K562 (cell line): ENCODE data around the gene TAMALIN. TPM values are rescaled to one million over a fixed set of nuclear protein-coding genes. Genes with fewer than 3 reads are reported as not detected.

ENCODE experiments used
- ATAC-seq: fragments of 200-7000 bp; cut with Tn5 transposase; 3 replicates; pipeline ENCODE4 v1.9.1; 2020; ENCODE audit warnings: moderate library complexity
- BruUV-seq: library from RNA; stranded (reverse); fragments of 400-500 nt; replicated peaks from 2 replicates; lab custom pipeline; 2021; lab: Mats Ljungman, UMichigan
- CTCF ChIA-PET: fragments of 300-600 bp; formaldehyde crosslinking; extraction: SDS; loops from one replicate; lab custom pipeline; 2021; ENCODE audit warnings: low intra/inter-chr PET ratio; lab: Yijun Ruan, JAX
- POLR2A ChIA-PET: fragments of 300-600, 350-650 bp; sonication (Branson Sonifier 250); formaldehyde crosslinking; extraction: SDS; loops from one replicate; lab custom pipeline; 2021; ENCODE audit warnings: antibody characterized with exemption, inconsistent platforms; lab: Yijun Ruan, JAX
- DNase-seq, 4 experiments: peaks; one replicate each; pipeline versions ENCODE4 v3.0.0 to v3.0.0-alpha.2; 2011 to 2018; ENCODE audit warnings: low spot score in 3 of 4, mixed read lengths in 3 of 4; ENCODE audit errors: extremely low read depth in 1 of 4
- FAIRE-seq: peaks from 2 replicates; lab custom pipeline; 2011; peaks lifted over from hg19 to GRCh38; lab: Jason Lieb, UNC
- H2AFZ ChIP-seq: 2 replicates; pipeline ENCODE4 v1.6.0; 2011; ENCODE audit warnings: low read depth, low read length, control low read depth, inconsistent platforms
- H3K27ac ChIP-seq: fragments of 200-600 bp; 3 replicates; pipeline ENCODE4 v1.8.0; 2011; ENCODE audit warnings: low read depth, mild to moderate bottlenecking, control low read depth, inconsistent platforms, low read length, moderate library complexity, mixed read lengths; ENCODE audit errors: extremely low read depth
- H3K27me3 ChIP-seq, 2 experiments: fragments of 300-600 bp in 1 of 2; 2 replicates in 1 of 2; 3 replicates in 1 of 2; pipeline versions ENCODE4 v1.6.0 to v1.8.0; 2011; ENCODE audit warnings: inconsistent platforms in 2 of 2, low read length in 2 of 2, mild to moderate bottlenecking in 1 of 2, mixed read lengths in 1 of 2, moderate library complexity in 1 of 2; ENCODE audit not compliant: control insufficient read depth in 2 of 2, insufficient read depth in 2 of 2
- H3K36me3 ChIP-seq: fragments of 300-600 bp; 3 replicates; pipeline ENCODE4 v1.8.0; 2011; ENCODE audit warnings: mild to moderate bottlenecking, low read length, inconsistent platforms; ENCODE audit not compliant: control insufficient read depth, insufficient read depth
- H3K4me1 ChIP-seq, 2 experiments: fragments of 200-600 bp in 1 of 2; replicated peaks in 1 of 2; 2 replicates in 1 of 2; 3 replicates in 1 of 2; pipeline versions ENCODE4 v1.5.1 to v1.8.0; 2011; ENCODE audit warnings: inconsistent platforms in 2 of 2, low read length in 2 of 2, mild to moderate bottlenecking in 1 of 2, mixed read lengths in 1 of 2, moderate library complexity in 1 of 2; ENCODE audit not compliant: control insufficient read depth in 2 of 2, insufficient read depth in 2 of 2
- H3K4me2 ChIP-seq: 2 replicates; pipeline ENCODE4 v1.6.1; 2011; ENCODE audit warnings: low read length, control low read depth, inconsistent platforms, mixed read lengths; ENCODE audit not compliant: insufficient read depth
- H3K4me3 ChIP-seq: fragments of 200-600 bp; sonication (generic), shearing (Covaris generic); 2 replicates; pipeline ENCODE4 v1.5.1; 2016; ENCODE audit warnings: control low read depth, inconsistent platforms
- H3K79me2 ChIP-seq: fragments of 200-600 bp; 3 replicates; pipeline ENCODE4 v1.8.0; 2011; ENCODE audit warnings: low read length, inconsistent platforms; ENCODE audit not compliant: control insufficient read depth, insufficient read depth
- H3K9ac ChIP-seq, 2 experiments: 2 replicates each; pipeline versions ENCODE4 v1.6.0 to v1.6.1; 2011; ENCODE audit warnings: low read depth in 2 of 2, low read length in 2 of 2, control low read depth in 1 of 2, inconsistent platforms in 1 of 2, mild to moderate bottlenecking in 1 of 2, mixed read lengths in 1 of 2; ENCODE audit not compliant: insufficient read depth in 1 of 2
- H3K9me1 ChIP-seq: one replicate; pipeline ENCODE4 v1.6.0; 2011; ENCODE audit warnings: inconsistent platforms, mild to moderate bottlenecking, low read length, moderate library complexity; ENCODE audit not compliant: control insufficient read depth, insufficient read depth
- H3K9me3 ChIP-seq: replicated peaks from 2 replicates; pipeline ENCODE4 v1.5.1; 2011; ENCODE audit warnings: low read depth, low read length, inconsistent platforms; ENCODE audit not compliant: control insufficient read depth, insufficient read depth
- H4K20me1 ChIP-seq: replicated peaks from 2 replicates; pipeline ENCODE4 v1.6.1; 2011; ENCODE audit warnings: low read length, inconsistent platforms, mixed read lengths; ENCODE audit not compliant: control insufficient read depth, insufficient read depth
- CHD1 ChIP-seq: fragments of 200-600 bp; sonication (generic); IDR thresholded peaks from one replicate; pipeline ENCODE4 v1.6.1; 2012; ENCODE audit warnings: mild to moderate bottlenecking, moderate library complexity, low read length, inconsistent platforms
- FIP1L1 ChIP-seq: fragments of 200-400 bp; formaldehyde crosslinking; IDR thresholded peaks from 2 replicates; pipeline ENCODE4 v1.6.1; 2018; ENCODE audit warnings: mild to moderate bottlenecking, low read depth, low read length; ENCODE audit not compliant: poor library complexity, severe bottlenecking
- SRSF9 ChIP-seq: fragments of 200-400 bp; formaldehyde crosslinking; IDR thresholded peaks from 2 replicates; pipeline ENCODE4 v1.6.1; 2017; ENCODE audit warnings: low read depth, low read length, borderline replicate concordance
- WGBS: fragments of 100-300 bp; shearing (Covaris generic); methylation state at CpG from one replicate; pipeline ENCODE4 v1.1.6; 2016; ENCODE audit warnings: low coverage, mixed read lengths; ENCODE audit not compliant: insufficient coverage; ENCODE audit errors: missing lambda C conversion rate; 5-methylcytosine and 5-hydroxymethylcytosine counted together
- in situ Hi-C: fragments of 300-500 bp; cut with MboI; formaldehyde crosslinking; loops from 4 replicates; pipeline ENCODE4 v1.15.0; 2018; ENCODE audit warnings: inconsistent platforms, mixed read lengths
- intact Hi-C: fragments of 100-400 bp; cut with micrococcal nuclease; formaldehyde crosslinking; loops from 2 replicates; pipeline ENCODE4 v1.14.2; 2022
- polyA plus RNA-seq, 8 experiments: library from polyadenylated mRNA; depleted of rRNA in 4 of 8; stranded (reverse) in 5 of 8; unstranded in 3 of 8; fragments of >200 nt; fragmentation: Nextera tagmentation in 2 of 8; fragmentation: Illumina TruSeq in 1 of 8; extraction: Ambion mirVana in 2 of 8; extraction: Trizol in 1 of 8; gene quantifications; 2 replicates each; pipeline versions ENCODE4 v1.2.1 to v1.2.3, GENCODE V29; 2011 to 2014; ENCODE audit warnings: inconsistent platforms in 1 of 8, missing spikeins in 1 of 8
- total RNA-seq, 7 experiments: library from RNA; depleted of rRNA in 6 of 7; stranded (reverse); fragments of >200 nt in 6 of 7; fragmentation: Illumina TruSeq in 2 of 7; extraction: Trizol in 2 of 7; gene quantifications; 2 replicates each; pipeline versions ENCODE4 v1.2.1 to v1.2.3, GENCODE V29; 2011 to 2021; ENCODE audit warnings: low replicate concordance in 1 of 7
- TF ChIP-seq, protein P1 (sequence below): IDR thresholded peaks from 2 replicates; pipeline ENCODE4 v1.6.1; 2011; ENCODE audit not compliant: insufficient read length; ENCODE audit errors: extremely low read depth
- TF ChIP-seq, protein P2 (sequence below): sonication (generic); formaldehyde crosslinking; IDR thresholded peaks from 2 replicates; pipeline ENCODE4 v1.8.0; 2022; ENCODE audit warnings: mild to moderate bottlenecking, missing genetic modification reagents
- TF ChIP-seq, protein P3 (sequence below), 2 experiments: fragments of 450-650 bp; IDR thresholded peaks; 2 replicates each; pipeline ENCODE4 v1.6.1; 2018; ENCODE audit warnings: mild to moderate bottlenecking in 2 of 2, low read depth in 1 of 2; ENCODE audit not compliant: partially characterized antibody in 2 of 2
- TF ChIP-seq, protein P4 (sequence below): sonication (generic); formaldehyde crosslinking; IDR thresholded peaks from 2 replicates; pipeline ENCODE4 v1.9.0; 2022; ENCODE audit warnings: mild to moderate bottlenecking, missing genetic modification reagents

The TAMALIN gene
- total and polyA plus RNA-seq, 9 of the 15 experiments (the other 6 are each of a cell fraction or from before 2014, with no cell fraction given): 0.74 to 2.2 (median 1.5) TPM; not detected in 2

DNA sequence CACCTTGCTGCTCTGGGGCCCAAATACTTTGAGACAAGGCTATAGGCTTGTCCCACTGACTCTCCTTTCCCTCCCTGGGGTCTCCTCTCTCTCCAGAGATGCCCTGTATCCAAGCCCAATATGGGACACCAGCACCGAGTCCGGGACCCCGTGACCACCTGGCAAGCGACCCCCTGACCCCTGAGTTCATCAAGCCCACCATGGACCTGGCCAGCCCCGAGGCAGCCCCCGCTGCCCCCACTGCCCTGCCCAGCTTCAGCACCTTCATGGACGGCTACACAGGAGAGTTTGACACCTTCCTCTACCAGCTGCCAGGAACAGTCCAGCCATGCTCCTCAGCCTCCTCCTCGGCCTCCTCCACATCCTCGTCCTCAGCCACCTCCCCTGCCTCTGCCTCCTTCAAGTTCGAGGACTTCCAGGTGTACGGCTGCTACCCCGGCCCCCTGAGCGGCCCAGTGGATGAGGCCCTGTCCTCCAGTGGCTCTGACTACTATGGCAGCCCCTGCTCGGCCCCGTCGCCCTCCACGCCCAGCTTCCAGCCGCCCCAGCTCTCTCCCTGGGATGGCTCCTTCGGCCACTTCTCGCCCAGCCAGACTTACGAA, 47.6 kb downstream of the TAMALIN start:
- no peak overlapping the region for H3K4me3 ChIP-seq
- H3K79me2 ChIP-seq: no peaks in the 10 kb centered on the region
- TF ChIP-seq, protein P1, sequence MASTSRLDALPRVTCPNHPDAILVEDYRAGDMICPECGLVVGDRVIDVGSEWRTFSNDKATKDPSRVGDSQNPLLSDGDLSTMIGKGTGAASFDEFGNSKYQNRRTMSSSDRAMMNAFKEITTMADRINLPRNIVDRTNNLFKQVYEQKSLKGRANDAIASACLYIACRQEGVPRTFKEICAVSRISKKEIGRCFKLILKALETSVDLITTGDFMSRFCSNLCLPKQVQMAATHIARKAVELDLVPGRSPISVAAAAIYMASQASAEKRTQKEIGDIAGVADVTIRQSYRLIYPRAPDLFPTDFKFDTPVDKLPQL: no peak
- TF ChIP-seq, protein P2, sequence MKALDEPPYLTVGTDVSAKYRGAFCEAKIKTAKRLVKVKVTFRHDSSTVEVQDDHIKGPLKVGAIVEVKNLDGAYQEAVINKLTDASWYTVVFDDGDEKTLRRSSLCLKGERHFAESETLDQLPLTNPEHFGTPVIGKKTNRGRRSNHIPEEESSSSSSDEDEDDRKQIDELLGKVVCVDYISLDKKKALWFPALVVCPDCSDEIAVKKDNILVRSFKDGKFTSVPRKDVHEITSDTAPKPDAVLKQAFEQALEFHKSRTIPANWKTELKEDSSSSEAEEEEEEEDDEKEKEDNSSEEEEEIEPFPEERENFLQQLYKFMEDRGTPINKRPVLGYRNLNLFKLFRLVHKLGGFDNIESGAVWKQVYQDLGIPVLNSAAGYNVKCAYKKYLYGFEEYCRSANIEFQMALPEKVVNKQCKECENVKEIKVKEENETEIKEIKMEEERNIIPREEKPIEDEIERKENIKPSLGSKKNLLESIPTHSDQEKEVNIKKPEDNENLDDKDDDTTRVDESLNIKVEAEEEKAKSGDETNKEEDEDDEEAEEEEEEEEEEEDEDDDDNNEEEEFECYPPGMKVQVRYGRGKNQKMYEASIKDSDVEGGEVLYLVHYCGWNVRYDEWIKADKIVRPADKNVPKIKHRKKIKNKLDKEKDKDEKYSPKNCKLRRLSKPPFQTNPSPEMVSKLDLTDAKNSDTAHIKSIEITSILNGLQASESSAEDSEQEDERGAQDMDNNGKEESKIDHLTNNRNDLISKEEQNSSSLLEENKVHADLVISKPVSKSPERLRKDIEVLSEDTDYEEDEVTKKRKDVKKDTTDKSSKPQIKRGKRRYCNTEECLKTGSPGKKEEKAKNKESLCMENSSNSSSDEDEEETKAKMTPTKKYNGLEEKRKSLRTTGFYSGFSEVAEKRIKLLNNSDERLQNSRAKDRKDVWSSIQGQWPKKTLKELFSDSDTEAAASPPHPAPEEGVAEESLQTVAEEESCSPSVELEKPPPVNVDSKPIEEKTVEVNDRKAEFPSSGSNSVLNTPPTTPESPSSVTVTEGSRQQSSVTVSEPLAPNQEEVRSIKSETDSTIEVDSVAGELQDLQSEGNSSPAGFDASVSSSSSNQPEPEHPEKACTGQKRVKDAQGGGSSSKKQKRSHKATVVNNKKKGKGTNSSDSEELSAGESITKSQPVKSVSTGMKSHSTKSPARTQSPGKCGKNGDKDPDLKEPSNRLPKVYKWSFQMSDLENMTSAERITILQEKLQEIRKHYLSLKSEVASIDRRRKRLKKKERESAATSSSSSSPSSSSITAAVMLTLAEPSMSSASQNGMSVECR (CRISPR knock-in tag): no peak
- TF ChIP-seq SRSF9: no peak
- TF ChIP-seq, protein P3, sequence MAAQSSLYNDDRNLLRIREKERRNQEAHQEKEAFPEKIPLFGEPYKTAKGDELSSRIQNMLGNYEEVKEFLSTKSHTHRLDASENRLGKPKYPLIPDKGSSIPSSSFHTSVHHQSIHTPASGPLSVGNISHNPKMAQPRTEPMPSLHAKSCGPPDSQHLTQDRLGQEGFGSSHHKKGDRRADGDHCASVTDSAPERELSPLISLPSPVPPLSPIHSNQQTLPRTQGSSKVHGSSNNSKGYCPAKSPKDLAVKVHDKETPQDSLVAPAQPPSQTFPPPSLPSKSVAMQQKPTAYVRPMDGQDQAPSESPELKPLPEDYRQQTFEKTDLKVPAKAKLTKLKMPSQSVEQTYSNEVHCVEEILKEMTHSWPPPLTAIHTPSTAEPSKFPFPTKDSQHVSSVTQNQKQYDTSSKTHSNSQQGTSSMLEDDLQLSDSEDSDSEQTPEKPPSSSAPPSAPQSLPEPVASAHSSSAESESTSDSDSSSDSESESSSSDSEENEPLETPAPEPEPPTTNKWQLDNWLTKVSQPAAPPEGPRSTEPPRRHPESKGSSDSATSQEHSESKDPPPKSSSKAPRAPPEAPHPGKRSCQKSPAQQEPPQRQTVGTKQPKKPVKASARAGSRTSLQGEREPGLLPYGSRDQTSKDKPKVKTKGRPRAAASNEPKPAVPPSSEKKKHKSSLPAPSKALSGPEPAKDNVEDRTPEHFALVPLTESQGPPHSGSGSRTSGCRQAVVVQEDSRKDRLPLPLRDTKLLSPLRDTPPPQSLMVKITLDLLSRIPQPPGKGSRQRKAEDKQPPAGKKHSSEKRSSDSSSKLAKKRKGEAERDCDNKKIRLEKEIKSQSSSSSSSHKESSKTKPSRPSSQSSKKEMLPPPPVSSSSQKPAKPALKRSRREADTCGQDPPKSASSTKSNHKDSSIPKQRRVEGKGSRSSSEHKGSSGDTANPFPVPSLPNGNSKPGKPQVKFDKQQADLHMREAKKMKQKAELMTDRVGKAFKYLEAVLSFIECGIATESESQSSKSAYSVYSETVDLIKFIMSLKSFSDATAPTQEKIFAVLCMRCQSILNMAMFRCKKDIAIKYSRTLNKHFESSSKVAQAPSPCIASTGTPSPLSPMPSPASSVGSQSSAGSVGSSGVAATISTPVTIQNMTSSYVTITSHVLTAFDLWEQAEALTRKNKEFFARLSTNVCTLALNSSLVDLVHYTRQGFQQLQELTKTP (IDR thresholded peaks at IDR 0.05; ENCODE audit: low read depth in 1 of 2, partially characterized antibody in 2 of 2): no peak
- TF ChIP-seq, protein P4, sequence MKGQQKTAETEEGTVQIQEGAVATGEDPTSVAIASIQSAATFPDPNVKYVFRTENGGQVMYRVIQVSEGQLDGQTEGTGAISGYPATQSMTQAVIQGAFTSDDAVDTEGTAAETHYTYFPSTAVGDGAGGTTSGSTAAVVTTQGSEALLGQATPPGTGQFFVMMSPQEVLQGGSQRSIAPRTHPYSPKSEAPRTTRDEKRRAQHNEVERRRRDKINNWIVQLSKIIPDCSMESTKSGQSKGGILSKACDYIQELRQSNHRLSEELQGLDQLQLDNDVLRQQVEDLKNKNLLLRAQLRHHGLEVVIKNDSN: no peak
- no peak for TF ChIP-seq FIP1L1
- no peak for TF ChIP-seq CHD1
- no peaks in the 10 kb centered on the region for H3K9me1 ChIP-seq
- no peak for FAIRE-seq
- 61% methylated on average over 14 of the region's 21 CpGs for WGBS
- H3K27ac ChIP-seq: no peak overlapping the region
- H3K9ac ChIP-seq: 0 out of 4 replicates have a peak overlapping the region, but pooled peaks of 1 of the 2 experiments have one; percentile 33
- no TSS peak for BruUV-seq
- peaks cover 0 to 16% of the 10 kb centered on the region in 2 experiments; a peak in 3 of 5 replicates for H3K27me3 ChIP-seq
- in situ Hi-C loops: no loop called here
- no peak overlapping the region for H2AFZ ChIP-seq
- no peak for ATAC-seq
- no peaks in the 10 kb centered on the region for H3K9me3 ChIP-seq
- no peaks in the 10 kb centered on the region for H3K36me3 ChIP-seq
- intact Hi-C loops: no loop called here
- peaks cover 20 to 43% of the 10 kb centered on the region in 2 experiments for H3K4me1 ChIP-seq
- ChIA-PET CTCF (interaction anchor here (0.6 kb wide), 1 partner anchor 1896 kb away, joined by 3 read pairs; no protein-coding TSS in a partner anchor), POLR2A (interaction anchor here (0.6 to 0.9 kb wide), 2 partner anchors 8 to 1229 kb away, joined by 3 to 4 read pairs; no protein-coding TSS in a partner anchor)
- H3K4me2 ChIP-seq: no peak overlapping the region
- no peak for DNase-seq
- H4K20me1 ChIP-seq: peaks cover 6% of the 10 kb centered on the region; the same call in 1 of the 2 replicates
